Keratinocyte (primary cell): ENCODE measurements around the gene CBARP. TPM values are rescaled to one million over a fixed set of nuclear protein-coding genes. Genes with fewer than 3 reads are reported as not detected.

Experiments used
- DNase-seq: peaks from one replicate; pipeline ENCODE4 v3.0.0-alpha.2; 2011; ENCODE audit warnings: low read depth, missing footprints, low spot score
- FAIRE-seq: peaks from 2 replicates; lab custom pipeline; 2011; peaks lifted over from hg19 to GRCh38; lab: Jason Lieb, UNC
- H2AFZ ChIP-seq: 2 replicates; pipeline ENCODE4 v1.6.0; 2012; ENCODE audit warnings: low read length, control low read depth, inconsistent platforms; ENCODE audit not compliant: control insufficient read depth
- H3K27ac ChIP-seq: 2 replicates; pipeline ENCODE4 v1.5.1; 2011; ENCODE audit warnings: low read length; ENCODE audit not compliant: control insufficient read depth, insufficient read depth
- H3K27me3 ChIP-seq: 3 replicates; pipeline ENCODE4 v1.6.0; 2011; ENCODE audit warnings: low read length; ENCODE audit not compliant: control insufficient read depth, insufficient read depth; ENCODE audit errors: extremely low read depth
- H3K36me3 ChIP-seq, 2 experiments: 2 replicates in 1 of 2; 3 replicates in 1 of 2; pipeline ENCODE4 v1.5.1; 2011; ENCODE audit warnings: low read length in 2 of 2, mild to moderate bottlenecking in 1 of 2; ENCODE audit not compliant: control insufficient read depth in 2 of 2, insufficient read depth in 2 of 2; ENCODE audit errors: extremely low read depth in 1 of 2
- H3K4me1 ChIP-seq: 3 replicates; pipeline ENCODE4 v1.5.1; 2011; ENCODE audit warnings: low read length; ENCODE audit not compliant: control insufficient read depth, insufficient read depth; ENCODE audit errors: extremely low read depth
- H3K4me2 ChIP-seq: 3 replicates; pipeline ENCODE4 v1.6.0; 2011; ENCODE audit warnings: low read depth, low read length; ENCODE audit not compliant: control insufficient read depth, insufficient read depth; ENCODE audit errors: extremely low read depth
- H3K4me3 ChIP-seq, 3 experiments: fragments of 200-600 bp in 1 of 3; sonication (generic) in 1 of 3; 2 replicates in 2 of 3; 3 replicates in 1 of 3; pipeline ENCODE4 v1.5.1; 2011 to 2016; ENCODE audit warnings: low read length in 3 of 3, mild to moderate bottlenecking in 3 of 3, control low read depth in 2 of 3, inconsistent platforms in 1 of 3, low read depth in 1 of 3, mixed read lengths in 1 of 3, mixed run types in 1 of 3, moderate library complexity in 1 of 3; ENCODE audit not compliant: control insufficient read depth in 2 of 3, insufficient read depth in 2 of 3; ENCODE audit errors: extremely low read depth in 1 of 3
- H3K79me2 ChIP-seq: 2 replicates; pipeline ENCODE4 v1.6.0; 2012; ENCODE audit warnings: low read length; ENCODE audit not compliant: control insufficient read depth, insufficient read depth
- H3K9ac ChIP-seq: 3 replicates; pipeline ENCODE4 v1.6.0; 2011; ENCODE audit warnings: low read length; ENCODE audit not compliant: control insufficient read depth, insufficient read depth; ENCODE audit errors: extremely low read depth
- H3K9me1 ChIP-seq: 3 replicates; pipeline ENCODE4 v1.6.0; 2011; ENCODE audit warnings: low read length; ENCODE audit not compliant: control insufficient read depth, insufficient read depth; ENCODE audit errors: extremely low read depth
- H3K9me3 ChIP-seq: 2 replicates; pipeline ENCODE4 v1.5.1; 2012; ENCODE audit warnings: low read depth, low read length; ENCODE audit not compliant: control insufficient read depth
- H4K20me1 ChIP-seq: 3 replicates; pipeline ENCODE4 v1.6.0; 2011; ENCODE audit warnings: low read length; ENCODE audit not compliant: control insufficient read depth, insufficient read depth; ENCODE audit errors: extremely low read depth
- CTCF ChIP-seq, 3 experiments: IDR thresholded peaks in 1 of 3; conservative IDR thresholded peaks in 1 of 3; optimal IDR thresholded peaks in 1 of 3; 2 replicates in 2 of 3; 3 replicates in 1 of 3; pipeline versions ENCODE3 to v1.5.1; 2011; ENCODE audit warnings: low read length in 3 of 3, mild to moderate bottlenecking in 3 of 3, moderate library complexity in 2 of 3, control low read depth in 1 of 3, inconsistent platforms in 1 of 3; ENCODE audit not compliant: insufficient read depth in 2 of 3; ENCODE audit errors: extremely low read depth in 1 of 3
- EZH2 ChIP-seq: IDR thresholded peaks from one replicate; pipeline ENCODE4 v1.6.1; 2012; ENCODE audit warnings: inconsistent platforms, mild to moderate bottlenecking, low read length, moderate library complexity
- dilution Hi-C: fragments of 300-500 bp; cut with MboI; formaldehyde crosslinking; loops from one replicate; pipeline ENCODE4 v1.7.0; 2020; ENCODE audit warnings: low sequenced_read_pairs; ENCODE audit not compliant: extremely low pct_ligation_motif_present
- polyA plus RNA-seq, 5 experiments: library from polyadenylated mRNA; depleted of rRNA in 3 of 5; stranded (reverse) in 3 of 5; stranded (forward) in 1 of 5; unstranded in 1 of 5; fragments of >200 nt; gene quantifications; 1 replicate in 1 of 5; 2 replicates in 3 of 5; 3 replicates in 1 of 5; pipeline versions ENCODE4 v1.2.1 to v1.2.3, GENCODE V29; 2011 to 2012; ENCODE audit warnings: missing spikeins in 2 of 5, low read depth in 1 of 5, low replicate concordance in 1 of 5

The CBARP gene
- polyA plus RNA-seq, 1 donor (not counting 4 experiments of a cell fraction or from before 2014, with no cell fraction given): 0.93 TPM

DNA sequence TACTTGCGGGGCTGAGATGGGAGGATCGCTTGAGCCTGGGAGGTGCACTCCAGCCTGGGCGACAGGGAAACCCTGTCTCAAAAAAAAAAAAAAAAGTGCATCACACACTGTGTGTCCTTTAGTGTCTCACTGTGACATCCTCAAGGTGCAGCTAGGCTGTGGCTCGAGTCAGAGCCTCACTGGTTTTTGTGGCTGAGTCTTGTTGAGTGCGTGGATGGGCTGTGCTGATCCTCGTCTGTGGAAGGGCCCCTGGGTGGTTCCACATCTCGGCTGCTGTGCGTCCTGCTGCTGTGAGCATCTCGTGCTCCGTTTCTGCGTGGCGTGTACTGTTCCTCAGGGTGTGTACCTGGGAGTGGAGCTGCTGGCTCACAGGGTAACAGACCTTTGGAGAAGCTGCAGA, 21.0 kb downstream of the CBARP start:
- Histone ChIP-seq H3K79me2 (peaks cover 71% of the 10 kb centered on the region), H3K4me3 (no peak overlapping the region), H2AFZ (no peak overlapping the region), H3K9ac (no peak overlapping the region), H3K4me2 (no peak overlapping the region), H4K20me1 (peaks cover 5% of the 10 kb centered on the region), H3K4me1 (peaks cover 38% of the 10 kb centered on the region), H3K9me3 (no peaks in the 10 kb centered on the region), H3K36me3 (peaks cover 14 to 18% of the 10 kb centered on the region in 2 experiments), H3K27me3 (no peaks in the 10 kb centered on the region), H3K27ac (peak overlapping the region; percentile 36), H3K9me1 (no peaks in the 10 kb centered on the region)
- dilution Hi-C loops: no loop called here
- DNase-seq (no peak), FAIRE-seq (no peak)
- TF ChIP-seq EZH2 (no peak), CTCF (optimal IDR thresholded peaks at IDR 0.05 in 1 of 3, IDR thresholded peaks at IDR 0.05 in 1 of 3, conservative IDR thresholded peaks at IDR 0.05 in 1 of 3; ENCODE audit: extremely low read depth in 1 of 3, insufficient read depth in 2 of 3, low read length in 3 of 3) (no peak)

- Histone ChIP-seq H3K27me3 (no peaks in the 10 kb centered on the region), H4K20me1 (peaks cover 5% of the 10 kb centered on the region), H3K9me1 (no peaks in the 10 kb centered on the region), H3K9me3 (no peaks in the 10 kb centered on the region), H3K36me3 (peaks cover 14 to 16% of the 10 kb centered on the region in 2 experiments), H3K27ac (peak overlapping the region; percentile 88), H3K4me1 (peaks cover 45% of the 10 kb centered on the region), H2AFZ (no peak overlapping the region), H3K79me2 (peaks cover 85% of the 10 kb centered on the region), H3K4me2 (no peak overlapping the region), H3K9ac (peak overlapping the region; percentile 77), H3K4me3 (no peak overlapping the region)
- FAIRE-seq (no peak), DNase-seq (no peak)
- dilution Hi-C loops: no loop called here
- TF ChIP-seq CTCF (optimal IDR thresholded peaks at IDR 0.05 in 1 of 3, IDR thresholded peaks at IDR 0.05 in 1 of 3, conservative IDR thresholded peaks at IDR 0.05 in 1 of 3; ENCODE audit: extremely low read depth in 1 of 3, insufficient read depth in 2 of 3, low read length in 3 of 3) (no peak), EZH2 (no peak)
Measured at GRCh38 chr19:1214862-1215731, 22.7 kb downstream of the CBARP start.
